GM20000 (cell line): ENCODE results near the gene REXO5.

Experiments used
- DNase-seq: peaks from one replicate; pipeline ENCODE4 v3.0.0; 2012; ENCODE audit warnings: low spot score
- CTCF ChIP-seq: IDR thresholded peaks from 2 replicates; pipeline ENCODE4 v1.5.1; 2012; ENCODE audit warnings: mild to moderate bottlenecking, control low read depth; ENCODE audit errors: extremely low read depth, missing control alignments

Gene REXO5

GRCh38 chr16:20818929-20819585 lies 12.7 kb downstream of the REXO5 start:
- TF ChIP-seq CTCF: no peak
- no peak for DNase-seq

DNA sequence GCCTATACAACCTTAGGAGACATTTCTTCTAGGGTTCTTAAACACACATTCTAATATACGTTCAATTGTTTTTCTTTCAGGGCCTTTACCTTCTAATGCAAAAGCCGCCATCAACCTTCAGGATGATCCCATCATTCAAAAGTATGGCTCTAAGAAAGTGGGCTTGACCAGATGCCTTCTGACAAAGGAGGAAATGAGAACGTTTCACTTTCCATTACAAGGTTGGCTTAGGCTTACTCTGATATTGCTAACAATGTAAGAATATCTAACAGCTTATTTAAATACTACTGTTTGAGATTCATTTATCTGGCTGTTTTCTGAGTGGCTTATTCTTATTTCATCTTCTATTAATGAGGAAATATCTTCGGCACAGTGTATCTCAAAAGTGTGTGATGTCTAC lies 15.4 kb downstream of the REXO5 start:
- no peak for TF ChIP-seq CTCF
- DNase-seq: no peak

GRCh38 chr16:20822521-20823325 lies 16.4 kb downstream of the REXO5 start:
- no peak for DNase-seq
- TF ChIP-seq CTCF: no peak

GRCh38 chr16:20826039-20826566 lies 19.8 kb downstream of the REXO5 start:
- no peak for TF ChIP-seq CTCF
- DNase-seq: no peak

- no peak for DNase-seq
- TF ChIP-seq CTCF: no peak
These were observed 23.2 kb downstream of the REXO5 start for GRCh38 chr16:20829536-20829935.

DNA sequence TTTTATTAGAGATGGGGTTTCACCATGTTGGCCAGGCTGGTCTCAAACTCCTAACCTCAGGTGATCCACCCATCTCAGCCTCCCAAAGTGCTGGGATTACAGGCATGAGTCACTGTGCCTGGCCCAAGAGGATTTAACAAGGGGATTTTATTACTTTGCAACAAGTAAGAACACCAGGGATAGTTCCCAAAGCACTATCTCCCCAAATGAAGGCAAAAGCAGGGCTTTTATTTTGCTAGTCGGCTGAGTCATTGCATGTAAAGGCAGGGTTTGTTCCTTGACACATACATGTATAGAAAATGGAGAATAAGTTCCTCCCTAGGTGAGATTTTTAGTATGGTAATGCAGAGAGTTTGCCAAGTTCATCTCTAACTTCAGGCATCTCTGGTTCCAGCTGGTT lies 24.0 kb downstream of the REXO5 start:
- no peak for DNase-seq
- no peak for TF ChIP-seq CTCF

DNA sequence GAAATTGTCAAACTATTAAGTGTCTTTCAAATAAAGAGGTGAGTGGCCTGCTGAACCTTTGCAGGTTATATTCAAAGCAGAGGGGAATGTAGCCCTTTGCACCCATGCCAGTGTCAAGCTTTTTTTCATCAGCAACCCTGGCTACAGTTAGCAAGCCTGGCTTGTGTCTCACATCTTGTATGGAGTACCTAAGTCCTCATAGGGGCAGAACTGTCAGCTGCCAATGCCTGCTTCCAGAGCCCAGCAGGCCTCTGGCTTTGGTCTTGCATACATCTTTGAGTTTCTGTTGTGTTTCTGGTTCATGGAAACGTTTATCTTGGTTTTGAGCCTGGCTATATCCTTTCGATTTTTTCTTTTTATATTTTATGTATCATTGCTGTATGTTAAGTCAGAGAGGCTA lies 26.8 kb downstream of the REXO5 start:
- no peak for TF ChIP-seq CTCF
- DNase-seq: no peak
